ENCODE measurements around the gene CAPG. TPM values are rescaled to one million over a fixed set of nuclear protein-coding genes. Genes with fewer than 3 reads are reported as not detected.

Gene CAPG, protein sequence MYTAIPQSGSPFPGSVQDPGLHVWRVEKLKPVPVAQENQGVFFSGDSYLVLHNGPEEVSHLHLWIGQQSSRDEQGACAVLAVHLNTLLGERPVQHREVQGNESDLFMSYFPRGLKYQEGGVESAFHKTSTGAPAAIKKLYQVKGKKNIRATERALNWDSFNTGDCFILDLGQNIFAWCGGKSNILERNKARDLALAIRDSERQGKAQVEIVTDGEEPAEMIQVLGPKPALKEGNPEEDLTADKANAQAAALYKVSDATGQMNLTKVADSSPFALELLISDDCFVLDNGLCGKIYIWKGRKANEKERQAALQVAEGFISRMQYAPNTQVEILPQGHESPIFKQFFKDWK
- total RNA-seq (12.3 and 14.0 TPM in 2 replicates), polyA plus RNA-seq (13.0 and 21.2 TPM in 2 replicates)

DNA sequence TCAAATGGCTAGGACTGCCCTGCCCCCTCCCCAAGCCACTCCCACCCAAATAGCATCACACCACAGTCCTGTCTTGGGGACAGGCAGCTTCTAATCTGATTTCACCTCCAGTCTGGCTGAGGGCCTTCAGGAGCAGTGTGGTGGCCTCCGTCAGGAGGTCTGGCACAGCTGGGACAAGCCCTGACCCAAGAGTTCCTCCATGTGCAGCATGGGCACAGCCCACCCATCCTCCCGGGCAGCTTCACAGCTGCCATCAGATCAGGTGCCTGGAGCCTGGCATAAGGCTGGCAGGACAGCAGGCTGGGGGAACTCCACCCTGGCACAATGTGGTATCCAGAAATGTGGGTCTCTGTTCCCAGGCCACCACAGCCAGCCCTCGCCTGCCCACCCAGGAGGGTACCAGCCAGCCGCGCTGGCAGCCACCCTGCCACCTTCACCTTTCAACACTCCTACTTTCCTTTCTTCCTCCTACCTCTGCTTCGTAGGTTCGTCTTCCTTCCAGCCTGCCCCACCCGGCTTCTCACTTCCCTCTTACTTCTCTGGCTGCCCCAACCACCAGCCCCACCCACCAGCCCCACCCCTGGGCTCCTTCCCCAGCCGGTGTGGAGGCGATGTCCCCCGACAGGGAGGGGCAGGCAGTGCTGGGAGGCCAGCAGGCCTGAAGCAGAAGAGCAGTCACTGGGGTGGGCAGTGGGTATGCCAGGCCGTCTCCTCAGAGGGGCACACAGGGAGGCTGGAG is at the start of gene CAPG:
CAPG (minus strand) TSS at position 522 of the 739 bp plus-strand sequence. CDS start 8,221 bp downstream, outside the sequence.
- Histone ChIP-seq H3K36me3 (no peaks in the 10 kb centered on the region), H3K27ac (no peak within 1 kb of the TSS), H3K4me1 (ENCODE audit: low read depth) (peaks cover 5% of the 10 kb centered on the region), H3K4me3 (no peak within 1 kb of the TSS), H3K9me3 (ENCODE audit: low read depth) (no peaks in the 10 kb centered on the region), H3K27me3 (peaks cover 7% of the 10 kb centered on the region)
- no peak for DNase-seq (ENCODE audit: low read depth in 1 of 2, low spot score in 1 of 2)
- TF ChIP-seq, protein P1, sequence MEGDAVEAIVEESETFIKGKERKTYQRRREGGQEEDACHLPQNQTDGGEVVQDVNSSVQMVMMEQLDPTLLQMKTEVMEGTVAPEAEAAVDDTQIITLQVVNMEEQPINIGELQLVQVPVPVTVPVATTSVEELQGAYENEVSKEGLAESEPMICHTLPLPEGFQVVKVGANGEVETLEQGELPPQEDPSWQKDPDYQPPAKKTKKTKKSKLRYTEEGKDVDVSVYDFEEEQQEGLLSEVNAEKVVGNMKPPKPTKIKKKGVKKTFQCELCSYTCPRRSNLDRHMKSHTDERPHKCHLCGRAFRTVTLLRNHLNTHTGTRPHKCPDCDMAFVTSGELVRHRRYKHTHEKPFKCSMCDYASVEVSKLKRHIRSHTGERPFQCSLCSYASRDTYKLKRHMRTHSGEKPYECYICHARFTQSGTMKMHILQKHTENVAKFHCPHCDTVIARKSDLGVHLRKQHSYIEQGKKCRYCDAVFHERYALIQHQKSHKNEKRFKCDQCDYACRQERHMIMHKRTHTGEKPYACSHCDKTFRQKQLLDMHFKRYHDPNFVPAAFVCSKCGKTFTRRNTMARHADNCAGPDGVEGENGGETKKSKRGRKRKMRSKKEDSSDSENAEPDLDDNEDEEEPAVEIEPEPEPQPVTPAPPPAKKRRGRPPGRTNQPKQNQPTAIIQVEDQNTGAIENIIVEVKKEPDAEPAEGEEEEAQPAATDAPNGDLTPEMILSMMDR (IDR thresholded peaks at IDR 0.05; ENCODE audit: low read depth, low read length) = no peak

DNA sequence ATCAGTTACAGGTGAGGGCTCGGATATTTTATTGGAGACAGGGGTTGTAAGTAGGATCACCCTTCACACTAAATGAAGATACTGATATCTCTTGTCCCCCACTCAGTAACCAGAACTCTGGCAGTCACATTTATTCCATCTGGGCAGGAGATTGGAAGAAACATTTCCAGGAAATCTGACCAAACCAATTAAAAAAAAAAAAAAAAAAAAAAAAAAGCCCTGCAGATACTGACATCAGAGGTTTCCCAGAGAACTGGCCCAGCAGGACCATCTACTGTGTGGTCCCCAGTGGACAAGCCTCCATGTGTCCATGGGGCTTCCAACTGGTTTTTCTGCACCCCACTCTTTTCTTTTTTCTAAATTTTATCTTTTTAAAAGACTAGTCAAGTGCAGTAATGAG is 49.6 kb upstream of the CAPG start:
- Histone ChIP-seq H3K36me3 (no peaks in the 10 kb centered on the region), H3K27me3 (no peaks in the 10 kb centered on the region), H3K27ac (no peak overlapping the region), H3K4me3 (no peak overlapping the region), H3K9me3 (ENCODE audit: low read depth) (no peaks in the 10 kb centered on the region), H3K4me1 (ENCODE audit: low read depth) (no peaks in the 10 kb centered on the region)
- DNase-seq (ENCODE audit: low read depth in 1 of 2, low spot score in 1 of 2) = no peak
- TF ChIP-seq, protein P1 (IDR thresholded peaks at IDR 0.05; ENCODE audit: low read depth, low read length) = no peak

DNA sequence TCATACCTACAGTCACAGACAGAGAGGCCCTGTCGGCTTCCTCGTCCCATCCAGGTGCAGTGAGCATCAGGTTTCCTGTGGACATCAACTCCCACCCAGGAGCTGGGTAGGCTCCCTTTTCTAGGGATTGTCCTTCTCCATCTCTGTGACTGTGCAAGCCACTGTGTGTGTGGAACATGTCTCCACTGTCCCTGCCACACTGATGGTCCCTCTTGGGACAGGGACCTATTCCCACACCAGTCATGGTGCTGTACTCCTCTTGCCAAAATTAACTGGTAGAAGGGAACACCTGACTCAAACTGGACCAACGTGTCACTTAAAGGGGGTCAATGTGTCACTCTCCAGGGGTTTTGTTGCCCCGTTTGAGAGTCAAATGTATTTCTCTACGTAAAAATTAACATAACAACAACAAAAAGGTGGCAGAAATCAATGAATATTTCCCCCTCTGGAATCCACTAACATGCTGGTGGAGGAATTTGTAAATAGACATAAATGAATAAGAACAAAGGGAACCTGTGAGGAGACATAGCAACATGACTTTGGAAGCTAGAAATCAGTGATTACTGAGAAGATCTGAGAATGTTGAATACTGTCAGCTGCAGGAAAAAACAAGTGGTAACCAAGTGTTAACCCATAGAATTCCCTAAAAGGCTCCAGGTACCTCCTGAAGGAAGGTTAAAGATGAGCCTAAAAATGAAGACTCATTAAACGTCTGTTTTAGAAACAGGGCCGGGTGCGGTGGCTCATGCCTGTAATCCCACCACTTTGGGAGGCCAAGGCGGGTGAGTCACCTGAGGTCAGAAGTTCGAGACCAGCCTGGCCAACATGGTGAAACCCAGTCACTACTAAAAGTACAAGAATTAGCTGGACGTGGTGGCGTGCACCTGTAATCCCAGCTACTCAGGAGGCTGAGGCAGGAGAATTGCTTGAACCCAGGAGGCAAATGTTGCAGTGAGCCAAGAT is 48.7 kb upstream of the CAPG start:
- Histone ChIP-seq H3K4me1 (ENCODE audit: low read depth) (no peaks in the 10 kb centered on the region), H3K4me3 (no peak overlapping the region), H3K36me3 (no peaks in the 10 kb centered on the region), H3K9me3 (ENCODE audit: low read depth) (no peaks in the 10 kb centered on the region), H3K27ac (no peak overlapping the region), H3K27me3 (no peaks in the 10 kb centered on the region)
- TF ChIP-seq, protein P1 (IDR thresholded peaks at IDR 0.05; ENCODE audit: low read depth, low read length) = no peak
- DNase-seq (ENCODE audit: low read depth in 1 of 2, low spot score in 1 of 2) = no peak

DNA sequence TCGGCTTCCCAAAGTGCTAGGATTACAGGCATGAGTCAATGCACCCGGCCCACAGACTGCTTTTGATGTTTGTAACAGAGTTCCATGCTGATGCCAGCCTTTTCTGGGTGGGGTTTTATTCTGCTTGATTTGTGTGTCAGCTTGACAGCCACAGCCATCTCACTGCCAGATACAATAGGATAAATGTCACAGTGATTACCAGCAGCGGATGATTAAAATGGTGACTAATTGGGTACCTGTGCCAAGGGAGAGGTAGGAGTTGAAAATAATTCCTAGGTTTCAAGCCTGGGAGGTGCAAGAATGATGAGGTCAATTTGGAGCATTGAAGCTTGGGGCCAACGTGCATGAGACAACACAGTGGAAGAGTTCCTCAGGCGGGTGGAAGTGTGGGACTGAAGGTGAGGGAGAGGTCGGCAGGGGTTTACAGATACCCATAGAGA is 47.7 kb upstream of the CAPG start:
- H3K4me1 ChIP-seq (ENCODE audit: low read depth) = no peaks in the 10 kb centered on the region
- H3K4me3 ChIP-seq = no peak overlapping the region
- TF ChIP-seq, protein P1 (IDR thresholded peaks at IDR 0.05; ENCODE audit: low read depth, low read length) = no peak
- H3K27ac ChIP-seq = no peak overlapping the region
- H3K27me3 ChIP-seq = no peaks in the 10 kb centered on the region
- H3K36me3 ChIP-seq = no peaks in the 10 kb centered on the region
- H3K9me3 ChIP-seq (ENCODE audit: low read depth) = no peaks in the 10 kb centered on the region
- no peak for DNase-seq (ENCODE audit: low read depth in 1 of 2, low spot score in 1 of 2)

DNA sequence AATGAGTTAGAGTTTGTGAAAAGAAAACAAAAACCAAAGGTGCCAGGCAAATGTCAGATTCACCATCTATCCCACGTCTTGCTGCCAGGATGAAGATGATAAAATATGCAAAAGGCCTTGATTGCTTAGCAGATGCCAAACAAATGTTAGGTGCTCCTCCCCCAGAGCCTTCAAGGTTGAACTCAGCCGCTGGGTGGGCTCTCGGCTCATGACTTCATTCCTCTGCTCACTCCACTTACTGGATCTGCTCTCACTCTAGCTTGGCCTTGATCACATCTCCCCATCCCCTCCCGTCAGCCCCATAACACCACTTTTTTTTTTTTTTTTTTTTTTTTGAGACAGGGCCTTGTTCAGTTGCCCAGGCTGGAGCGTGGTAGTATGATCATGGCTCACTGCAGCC is 46.9 kb upstream of the CAPG start:
- Histone ChIP-seq H3K27ac (no peak overlapping the region), H3K4me1 (ENCODE audit: low read depth) (no peaks in the 10 kb centered on the region), H3K4me3 (no peak overlapping the region), H3K27me3 (no peaks in the 10 kb centered on the region), H3K36me3 (no peaks in the 10 kb centered on the region), H3K9me3 (ENCODE audit: low read depth) (no peaks in the 10 kb centered on the region)
- TF ChIP-seq, protein P1 (IDR thresholded peaks at IDR 0.05; ENCODE audit: low read depth, low read length) = no peak
- no peak for DNase-seq (ENCODE audit: low read depth in 1 of 2, low spot score in 1 of 2)

All from cardiac muscle cell (in vitro differentiated cells and primary cell).